OCI-LY1 (cell line): ENCODE results near the gene ARMC3.

Source experiments
- H2AFZ ChIP-seq: fragments of 200-600 bp; sonication (generic), shearing (Covaris generic); 2 replicates; pipeline ENCODE4 v1.6.0; 2014; ENCODE audit warnings: antibody characterized with exemption, mild to moderate bottlenecking, low read length
- H3F3A ChIP-seq: fragments of 200-600 bp; sonication (generic), shearing (Covaris generic); 2 replicates; pipeline ENCODE4 v1.6.0; 2014; ENCODE audit warnings: mild to moderate bottlenecking, antibody characterized with exemption, low read length, moderate library complexity; ENCODE audit not compliant: insufficient read depth
- H3K27ac ChIP-seq: fragments of 200-600 bp; sonication (generic); 2 replicates; pipeline ENCODE4 v1.5.1; 2014; ENCODE audit warnings: low read length, mixed run types, mild to moderate bottlenecking, low read depth; ENCODE audit not compliant: poor library complexity, severe bottlenecking
- H3K27me3 ChIP-seq: fragments of 200-600 bp; sonication (generic); 2 replicates; pipeline ENCODE4 v1.6.0; 2014; ENCODE audit warnings: antibody characterized with exemption, mild to moderate bottlenecking, low read length, moderate library complexity; ENCODE audit not compliant: insufficient read depth
- H3K36me3 ChIP-seq: fragments of 200-600 bp; sonication (generic); 2 replicates; pipeline ENCODE4 v1.6.1; 2014; ENCODE audit warnings: mild to moderate bottlenecking, antibody characterized with exemption, low read length, moderate library complexity, mixed read lengths; ENCODE audit not compliant: insufficient read depth
- H3K4me1 ChIP-seq: fragments of 200-600 bp; sonication (generic); 2 replicates; pipeline ENCODE4 v1.5.1; 2014; ENCODE audit warnings: mild to moderate bottlenecking, low read length, moderate library complexity; ENCODE audit not compliant: insufficient read depth, severe bottlenecking
- H3K4me2 ChIP-seq: fragments of 200-600 bp; sonication (generic), shearing (Covaris generic); 2 replicates; pipeline ENCODE4 v1.6.1; 2014; ENCODE audit warnings: low read length
- H3K4me3 ChIP-seq: fragments of 200-600 bp; sonication (generic); 2 replicates; pipeline ENCODE4 v1.5.1; 2014; ENCODE audit warnings: low read length, low read depth, mild to moderate bottlenecking, mixed read lengths; ENCODE audit not compliant: poor library complexity, severe bottlenecking
- H3K79me2 ChIP-seq: fragments of 200-600 bp; shearing (Covaris generic); 2 replicates; pipeline ENCODE4 v1.6.1; 2016; ENCODE audit warnings: mixed run types, low read length, mixed read lengths; ENCODE audit not compliant: insufficient read depth
- H3K9ac ChIP-seq: fragments of 200-600 bp; sonication (generic), shearing (Covaris generic); 2 replicates; pipeline ENCODE4 v1.6.1; 2014; ENCODE audit warnings: mild to moderate bottlenecking, low read length, mixed read lengths
- H3K9me2 ChIP-seq: fragments of 200-600 bp; sonication (generic), shearing (Covaris generic); 2 replicates; pipeline ENCODE4 v1.6.1; 2014; ENCODE audit warnings: low read depth, mild to moderate bottlenecking, low read length, mixed read lengths
- H3K9me3 ChIP-seq: fragments of 200-600 bp; shearing (Covaris generic); 2 replicates; pipeline ENCODE4 v1.6.1; 2014; ENCODE audit warnings: low read length, mixed read lengths
- H4K20me1 ChIP-seq: fragments of 200-600 bp; sonication (generic), shearing (Covaris generic); 2 replicates; pipeline ENCODE4 v1.6.0; 2016; ENCODE audit warnings: mild to moderate bottlenecking, low read length; ENCODE audit not compliant: insufficient read depth
- CTCF ChIP-seq: fragments of 200-600 bp; sonication (generic), shearing (Covaris generic); IDR thresholded peaks from 2 replicates; pipeline ENCODE4 v1.5.1; 2017; ENCODE audit warnings: mild to moderate bottlenecking, antibody characterized with exemption, low read length, moderate library complexity, mixed read lengths
- EZH2 ChIP-seq: fragments of 200-600 bp; sonication (generic), shearing (Covaris generic); IDR thresholded peaks from 2 replicates; pipeline ENCODE4 v1.8.0; 2017; ENCODE audit warnings: borderline replicate concordance, mixed run types, mild to moderate bottlenecking, antibody characterized with exemption, low read length, moderate library complexity, mixed read lengths

Gene ARMC3

GRCh38 chr10:23051855-23052331 is 124.0 kb downstream of the ARMC3 start:
- no peak overlapping the region for H3K4me3 ChIP-seq
- no peaks in the 10 kb centered on the region for H3K36me3 ChIP-seq
- H3K9ac ChIP-seq: no peak overlapping the region
- no peaks in the 10 kb centered on the region for H3F3A ChIP-seq
- H4K20me1 ChIP-seq: no peaks in the 10 kb centered on the region
- H3K79me2 ChIP-seq: no peaks in the 10 kb centered on the region
- no peaks in the 10 kb centered on the region for H3K9me2 ChIP-seq
- H2AFZ ChIP-seq: no peak overlapping the region
- H3K4me2 ChIP-seq: no peak overlapping the region
- H3K27ac ChIP-seq: no peak overlapping the region
- H3K4me1 ChIP-seq: no peaks in the 10 kb centered on the region
- H3K27me3 ChIP-seq: peaks cover 3% of the 10 kb centered on the region; the same call in 1 of the 2 replicates
- no peaks in the 10 kb centered on the region for H3K9me3 ChIP-seq
- no peak for TF ChIP-seq CTCF
- TF ChIP-seq EZH2: no peak

GRCh38 chr10:23053036-23053435 is 125.2 kb downstream of the ARMC3 start:
- Histone ChIP-seq H3K27me3 (peaks cover 3% of the 10 kb centered on the region; the same call in 1 of the 2 replicates), H3K79me2 (no peaks in the 10 kb centered on the region), H3K9ac (no peak overlapping the region), H4K20me1 (no peaks in the 10 kb centered on the region), H3K4me3 (no peak overlapping the region), H3F3A (no peaks in the 10 kb centered on the region), H3K9me3 (no peaks in the 10 kb centered on the region), H2AFZ (no peak overlapping the region), H3K9me2 (no peaks in the 10 kb centered on the region), H3K36me3 (no peaks in the 10 kb centered on the region), H3K4me1 (no peaks in the 10 kb centered on the region), H3K4me2 (no peak overlapping the region), H3K27ac (no peak overlapping the region)
- TF ChIP-seq CTCF (no peak), EZH2 (no peak)

- H3K9ac ChIP-seq: no peak overlapping the region
- TF ChIP-seq CTCF: no peak
- no peak for TF ChIP-seq EZH2
Measured at GRCh38 chr10:23055424-23056185, 127.8 kb downstream of the ARMC3 start.

More at GRCh38 chr10:23055424-23056185, 127.8 kb downstream of the ARMC3 start:
- H3K9me2 ChIP-seq: no peaks in the 10 kb centered on the region
- H3K9me3 ChIP-seq: no peaks in the 10 kb centered on the region
- H3K4me2 ChIP-seq: no peak overlapping the region
- H4K20me1 ChIP-seq: no peaks in the 10 kb centered on the region
- H2AFZ ChIP-seq: no peak overlapping the region
- H3K79me2 ChIP-seq: no peaks in the 10 kb centered on the region
- no peaks in the 10 kb centered on the region for H3K36me3 ChIP-seq
- no peak overlapping the region for H3K4me3 ChIP-seq
- H3K4me1 ChIP-seq: no peaks in the 10 kb centered on the region
- no peak overlapping the region for H3K27ac ChIP-seq
- H3K27me3 ChIP-seq: peaks cover 3% of the 10 kb centered on the region; the same call in 1 of the 2 replicates
- no peaks in the 10 kb centered on the region for H3F3A ChIP-seq
